Fibroblast of skin of left biceps (primary cell): ENCODE data around the gene ASH1L.
A peak's percentile ranks its signal among the peaks of the same experiment; 100 is the strongest.
"Not testable (repeated sequence)": the region's sequence is repeated elsewhere in the genome, so short reads cannot be mapped to it uniquely, and the experiment has no call there.

Experiments used
- DNase-seq, 2 experiments: peaks; one replicate each; pipeline ENCODE4 v3.0.0-alpha.2; 2013; ENCODE audit warnings: low read depth in 2 of 2

The ASH1L gene

GRCh38 chr1:155437405-155437804, 125.2 kb downstream of the ASH1L start:
- DNase-seq = no peak

GRCh38 chr1:155433831-155434389, 128.7 kb downstream of the ASH1L start:
- not testable (repeated sequence) for DNase-seq

GRCh38 chr1:155433128-155433830, 129.3 kb downstream of the ASH1L start:
- not testable (repeated sequence) for DNase-seq

GRCh38 chr1:155424091-155424490, 138.5 kb downstream of the ASH1L start:
- no peak for DNase-seq

- DNase-seq = no peak
These were observed 141.8 kb downstream of the ASH1L start for GRCh38 chr1:155420788-155421187.

- DNase-seq = not testable (repeated sequence)
These were observed 150.8 kb downstream of the ASH1L start for GRCh38 chr1:155411840-155412239.

GRCh38 chr1:155410931-155411330, 151.7 kb downstream of the ASH1L start:
- no peak for DNase-seq

- no peak for DNase-seq
These were observed 165.6 kb downstream of the ASH1L start for GRCh38 chr1:155396874-155397476.

GRCh38 chr1:155392898-155393411, 169.6 kb downstream of the ASH1L start:
- no peak for DNase-seq

GRCh38 chr1:155389826-155390225, 172.8 kb downstream of the ASH1L start:
- DNase-seq = no peak

- not testable (repeated sequence) for DNase-seq
These were observed 176.8 kb downstream of the ASH1L start for GRCh38 chr1:155385836-155386235.

- no peak for DNase-seq
These were observed 179.2 kb downstream of the ASH1L start for GRCh38 chr1:155383406-155383805.

- peak; percentile 38 to 42 for DNase-seq
These were observed 182.9 kb downstream of the ASH1L start for GRCh38 chr1:155379631-155380090.

GRCh38 chr1:155379180-155379579, 183.4 kb downstream of the ASH1L start:
- no peak for DNase-seq

GRCh38 chr1:155360051-155360450, 202.6 kb downstream of the ASH1L start:
- no peak for DNase-seq

GRCh38 chr1:155352631-155353030, 210.0 kb downstream of the ASH1L start:
- no peak for DNase-seq

- DNase-seq = no peak
These were observed 219.8 kb downstream of the ASH1L start for GRCh38 chr1:155342842-155343241.

GRCh38 chr1:155339515-155340097, 223.0 kb downstream of the ASH1L start:
- DNase-seq = no peak

- no peak for DNase-seq
These were observed 227.6 kb downstream of the ASH1L start for GRCh38 chr1:155334962-155335361.

- no peak for DNase-seq
These were observed 232.5 kb downstream of the ASH1L start for GRCh38 chr1:155329980-155330598.

- not testable (repeated sequence) for DNase-seq
These were observed 233.7 kb downstream of the ASH1L start for GRCh38 chr1:155328856-155329255.

GRCh38 chr1:155327981-155328380, 234.6 kb downstream of the ASH1L start:
- no peak for DNase-seq
